Lung (tissue), 12 donors: ENCODE results near the gene SLC66A2. TPM values are rescaled to one million over a fixed set of nuclear protein-coding genes. Genes with fewer than 3 reads are reported as not detected.

Experiments used
- ATAC-seq: fragments of 200-7000 bp; cut with Tn5 transposase; one replicate; pipeline ENCODE4 v1.9.1; 2020; ENCODE audit warnings: moderate number of reproducible peaks; ENCODE audit not compliant: insufficient read depth, low FRiP score
- DNase-seq, 3 donors: peaks; one replicate each; pipeline ENCODE4 v3.0.0-alpha.2; 2013 to 2017
- H3K27ac ChIP-seq, 2 donors: one replicate each; pipeline ENCODE4 v1.5.1; 2013; ENCODE audit warnings: mild to moderate bottlenecking in 2 of 2, moderate library complexity in 2 of 2, control low read depth in 1 of 2, inconsistent platforms in 1 of 2, low read depth in 1 of 2, low read length in 1 of 2
- H3K27me3 ChIP-seq, 3 donors: one replicate each; pipeline ENCODE4 v1.5.1; 2013; ENCODE audit warnings: low read length in 2 of 3; ENCODE audit not compliant: control insufficient read depth in 3 of 3, insufficient read depth in 3 of 3
- H3K36me3 ChIP-seq, 4 donors: one replicate each; pipeline ENCODE4 v1.5.1; 2013; ENCODE audit warnings: low read length in 4 of 4, mild to moderate bottlenecking in 1 of 4, moderate library complexity in 1 of 4; ENCODE audit not compliant: control insufficient read depth in 4 of 4, insufficient read depth in 4 of 4
- H3K4me1 ChIP-seq, 5 donors: one replicate each; pipeline ENCODE4 v1.5.1; 2013; ENCODE audit warnings: low read length in 5 of 5, mild to moderate bottlenecking in 2 of 5, moderate library complexity in 1 of 5; ENCODE audit not compliant: control insufficient read depth in 5 of 5, insufficient read depth in 5 of 5
- H3K4me3 ChIP-seq: one replicate; pipeline ENCODE4 v1.5.1; 2013; ENCODE audit warnings: mild to moderate bottlenecking, control low read depth, moderate library complexity
- H3K9ac ChIP-seq, 2 donors: one replicate each; pipeline ENCODE4 v1.5.1; 2013; ENCODE audit warnings: low read length in 2 of 2, control low read depth in 1 of 2; ENCODE audit not compliant: insufficient read depth in 1 of 2
- H3K9me3 ChIP-seq, 4 donors: one replicate each; pipeline ENCODE4 v1.5.1; 2013; ENCODE audit warnings: low read length in 3 of 4, mild to moderate bottlenecking in 1 of 4, moderate library complexity in 1 of 4; ENCODE audit not compliant: control insufficient read depth in 4 of 4, insufficient read depth in 3 of 4
- WGBS, 2 donors: extraction: QIAGEN DNeasy Blood & Tissue Kit; methylation state at CpG; one replicate each; pipeline ENCODE4 v1.1.7; 2013; 5-methylcytosine and 5-hydroxymethylcytosine counted together
- polyA plus RNA-seq, 2 donors: library from polyadenylated mRNA; stranded (reverse); fragments of 200-250 nt; gene quantifications; one replicate each; pipeline ENCODE4 v1.2.1, GENCODE V29; 2013
- total RNA-seq, 2 donors: library from RNA; depleted of rRNA in 1 of 2; stranded (reverse); fragments of >200 nt in 1 of 2; gene quantifications; one replicate each; pipeline ENCODE4 v1.2.1, GENCODE V29; 2014 to 2021
- TF ChIP-seq, protein P1 (sequence below): IDR thresholded peaks from 2 replicates; pipeline ENCODE4 v1.5.1; 2012; ENCODE audit warnings: mild to moderate bottlenecking; ENCODE audit errors: control extremely low read depth, extremely low read depth
- donor health status: control.
- donor health status: control.
- donor health status: Bipolar disorder and iron deficiency.
- donor health status: healthy.
- donor health status: DM: yes; HTN: yes; CAD: no.

SLC66A2 gene
- total and polyA plus RNA-seq, 4 donors = 26.5 to 71.8 (median 62.3) TPM

DNA sequence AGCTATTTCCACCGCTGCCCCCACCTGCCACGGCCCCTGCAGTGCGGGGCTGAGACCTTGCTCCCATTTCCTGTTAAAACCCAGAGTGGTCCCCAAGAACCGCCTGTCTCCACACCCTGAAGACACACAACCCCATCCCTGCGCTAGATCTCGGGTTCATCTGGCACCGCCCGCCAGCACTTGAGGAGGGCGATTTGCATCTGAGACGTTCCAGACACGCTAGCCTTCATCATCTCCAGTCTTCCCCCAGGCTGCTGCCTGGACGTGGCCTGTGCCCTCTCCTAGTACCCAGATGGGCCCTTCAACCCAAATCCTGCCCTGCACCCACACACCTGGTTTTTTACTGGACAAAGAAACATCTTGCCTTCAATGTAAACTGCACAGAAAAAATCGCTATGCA is 49.8 kb downstream of the SLC66A2 start:
- Histone ChIP-seq H3K9ac (no peak overlapping the region), H3K4me1 (peaks cover 0 to 7% (median 0%) of the 10 kb centered on the region in 5 donors), H3K36me3 (peaks cover 0 to 29% (median 6%) of the 10 kb centered on the region in 4 donors), H3K27ac (no peak overlapping the region), H3K4me3 (no peak overlapping the region), H3K27me3 (no peaks in the 10 kb centered on the region), H3K9me3 (peaks cover 0 to 19% (median 2%) of the 10 kb centered on the region in 4 donors)
- TF ChIP-seq, protein P1, sequence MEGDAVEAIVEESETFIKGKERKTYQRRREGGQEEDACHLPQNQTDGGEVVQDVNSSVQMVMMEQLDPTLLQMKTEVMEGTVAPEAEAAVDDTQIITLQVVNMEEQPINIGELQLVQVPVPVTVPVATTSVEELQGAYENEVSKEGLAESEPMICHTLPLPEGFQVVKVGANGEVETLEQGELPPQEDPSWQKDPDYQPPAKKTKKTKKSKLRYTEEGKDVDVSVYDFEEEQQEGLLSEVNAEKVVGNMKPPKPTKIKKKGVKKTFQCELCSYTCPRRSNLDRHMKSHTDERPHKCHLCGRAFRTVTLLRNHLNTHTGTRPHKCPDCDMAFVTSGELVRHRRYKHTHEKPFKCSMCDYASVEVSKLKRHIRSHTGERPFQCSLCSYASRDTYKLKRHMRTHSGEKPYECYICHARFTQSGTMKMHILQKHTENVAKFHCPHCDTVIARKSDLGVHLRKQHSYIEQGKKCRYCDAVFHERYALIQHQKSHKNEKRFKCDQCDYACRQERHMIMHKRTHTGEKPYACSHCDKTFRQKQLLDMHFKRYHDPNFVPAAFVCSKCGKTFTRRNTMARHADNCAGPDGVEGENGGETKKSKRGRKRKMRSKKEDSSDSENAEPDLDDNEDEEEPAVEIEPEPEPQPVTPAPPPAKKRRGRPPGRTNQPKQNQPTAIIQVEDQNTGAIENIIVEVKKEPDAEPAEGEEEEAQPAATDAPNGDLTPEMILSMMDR = no peak
- DNase-seq = no peak
- no peak for ATAC-seq
- 95 to 99% methylated on average over 13 of the region's 13 CpGs for WGBS, 2 donors

- H3K4me1 ChIP-seq = peaks cover 0 to 7% (median 0%) of the 10 kb centered on the region in 5 donors
- TF ChIP-seq, protein P1 = no peak
- DNase-seq = no peak
- peaks cover 0 to 19% (median 3%) of the 10 kb centered on the region in 4 donors for H3K9me3 ChIP-seq
- no peak overlapping the region for H3K27ac ChIP-seq
- no peak for ATAC-seq
- WGBS, 2 donors = 95 to 97% methylated on average over 27 to 28 of the region's 28 CpGs
- H3K9ac ChIP-seq = no peak overlapping the region
- H3K36me3 ChIP-seq = peaks cover 0 to 29% (median 6%) of the 10 kb centered on the region in 4 donors
- no peaks in the 10 kb centered on the region for H3K27me3 ChIP-seq
- no peak overlapping the region for H3K4me3 ChIP-seq
Measured at GRCh38 chr18:79900610-79901570, 50.6 kb downstream of the SLC66A2 start.

DNA sequence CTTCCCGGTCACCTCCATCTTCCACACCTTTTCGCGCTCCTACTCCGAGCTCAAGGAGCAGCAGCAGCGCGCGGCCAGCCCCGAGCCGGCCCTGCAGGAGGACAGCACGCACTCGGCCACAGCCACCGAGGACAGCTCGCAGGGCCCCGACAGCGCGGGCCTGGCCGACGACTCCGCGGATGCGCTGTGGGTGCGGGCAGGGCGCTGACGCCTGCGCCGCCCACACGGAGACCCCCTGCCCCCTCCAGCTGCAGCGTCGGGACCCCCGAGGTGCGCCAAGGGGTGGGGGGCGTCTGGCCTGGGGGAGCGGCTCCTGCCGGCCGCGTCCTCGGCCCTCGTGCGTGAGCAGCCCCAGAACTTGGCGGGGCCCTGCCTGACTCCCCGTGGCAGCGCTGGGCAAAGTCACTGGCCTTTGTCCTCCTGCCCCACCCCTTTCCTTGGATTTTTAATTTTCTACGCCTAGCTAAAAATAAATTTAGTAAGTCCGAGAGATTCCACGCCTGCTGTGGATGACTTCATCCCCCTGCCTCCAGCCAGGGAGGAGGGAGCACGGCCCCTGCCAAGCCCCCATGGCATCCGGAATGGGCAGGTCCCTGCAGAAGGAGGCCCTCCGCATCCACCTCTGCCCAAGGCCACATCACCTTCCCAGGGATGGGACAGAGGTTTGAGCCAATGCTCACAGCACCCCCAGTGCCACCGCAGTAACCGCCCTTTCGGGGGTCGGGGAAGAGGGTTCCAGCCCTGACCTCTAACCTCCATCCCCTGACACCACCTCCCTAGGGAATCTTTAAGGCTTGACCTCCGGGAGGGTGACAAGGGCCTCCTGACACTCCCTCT is 51.6 kb downstream of the SLC66A2 start:
- Histone ChIP-seq H3K9ac (no peak overlapping the region), H3K4me1 (peaks cover 0 to 3% (median 0%) of the 10 kb centered on the region in 5 donors), H3K27ac (no peak overlapping the region), H3K4me3 (no peak overlapping the region), H3K9me3 (peaks cover 0 to 19% (median 6%) of the 10 kb centered on the region in 4 donors), H3K36me3 (peaks cover 0 to 27% (median 6%) of the 10 kb centered on the region in 4 donors), H3K27me3 (no peaks in the 10 kb centered on the region)
- TF ChIP-seq, protein P1 = no peak
- no peak for DNase-seq
- WGBS, 2 donors = 81 to 94% methylated on average over 53 of the region's 53 CpGs
- ATAC-seq = no peak
